ENCODE results near the gene UBE2J2.
A peak's percentile ranks its signal among the peaks of the same experiment; 100 is the strongest.
"Not testable (repeated sequence)": the region's sequence is repeated elsewhere in the genome, so short reads cannot be mapped to it uniquely, and the experiment has no call there.

UBE2J2 gene

DNA sequence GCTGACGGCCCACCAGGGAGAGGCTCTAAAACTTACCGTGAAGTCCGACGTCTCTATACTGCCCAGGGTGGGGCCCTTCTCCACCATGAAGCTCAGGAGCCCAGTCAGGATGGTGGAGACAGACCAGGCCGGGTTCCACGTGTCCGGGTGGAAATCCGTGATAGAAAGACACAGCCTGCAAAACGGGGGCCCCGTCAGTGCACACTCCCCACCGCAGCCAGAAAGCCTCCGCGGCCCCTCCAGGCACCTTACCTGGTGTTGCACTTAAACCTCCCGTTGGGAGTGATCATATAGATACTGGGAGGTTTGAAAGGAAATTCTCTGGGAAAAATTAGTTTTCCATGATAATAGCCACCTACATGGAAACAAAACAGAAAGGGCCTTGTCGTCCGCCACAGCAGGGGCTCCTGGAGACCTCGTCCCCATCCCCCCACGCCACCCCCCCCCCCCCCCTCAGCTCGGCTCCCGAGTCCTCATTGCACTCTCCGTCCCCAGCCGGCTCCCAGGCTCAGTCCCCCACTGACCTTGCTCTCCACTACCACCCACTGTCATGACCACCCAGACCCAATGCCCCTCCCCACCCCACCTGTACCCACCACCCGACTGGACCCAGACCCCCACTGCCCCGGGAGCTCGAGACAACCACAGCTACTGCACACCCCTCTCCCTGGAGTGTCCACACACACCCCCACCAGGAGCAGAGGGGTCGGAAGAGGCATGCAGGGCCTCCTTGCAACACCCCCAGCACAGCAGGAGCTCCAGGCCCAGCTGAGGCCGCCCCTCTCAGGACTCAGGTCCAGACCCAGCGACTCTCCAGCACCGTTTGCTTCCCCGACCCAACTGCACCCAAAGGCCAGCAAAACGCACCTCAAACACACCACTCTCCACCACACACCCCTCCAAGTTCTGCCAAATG lies 16.4 kb downstream of the UBE2J2 start:
- TF ChIP-seq GATA1 (IDR thresholded peaks at IDR 0.05; ENCODE audit: low read depth, low read length) (no peak), POLR2A (IDR thresholded peaks at IDR 0.05; ENCODE audit: low read length) (no peak)
- DNase-seq = no peak

DNA sequence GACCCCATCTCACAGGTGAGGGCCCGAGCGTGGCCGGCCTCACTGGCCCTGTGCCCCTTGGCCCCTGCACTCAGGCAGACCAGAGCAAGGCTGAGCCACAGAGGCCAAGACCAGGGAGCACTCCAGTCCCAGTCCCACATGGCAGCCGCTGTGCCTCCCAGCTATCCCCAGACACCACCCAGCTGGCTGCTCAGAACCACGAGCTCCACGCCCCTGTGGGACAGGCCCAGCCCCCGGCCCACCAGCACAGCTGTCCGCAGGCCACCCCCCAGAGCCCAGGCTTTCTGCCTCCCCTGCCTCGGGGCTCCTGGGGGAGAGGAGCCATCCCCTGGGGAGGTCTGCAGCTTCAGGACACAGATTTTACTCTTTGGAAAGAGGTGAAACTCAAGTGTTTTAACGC lies 18.0 kb downstream of the UBE2J2 start:
- DNase-seq = no peak
- TF ChIP-seq GATA1 (IDR thresholded peaks at IDR 0.05; ENCODE audit: low read depth, low read length) = no peak
- TF ChIP-seq POLR2A (IDR thresholded peaks at IDR 0.05; ENCODE audit: low read length) = no peak

DNA sequence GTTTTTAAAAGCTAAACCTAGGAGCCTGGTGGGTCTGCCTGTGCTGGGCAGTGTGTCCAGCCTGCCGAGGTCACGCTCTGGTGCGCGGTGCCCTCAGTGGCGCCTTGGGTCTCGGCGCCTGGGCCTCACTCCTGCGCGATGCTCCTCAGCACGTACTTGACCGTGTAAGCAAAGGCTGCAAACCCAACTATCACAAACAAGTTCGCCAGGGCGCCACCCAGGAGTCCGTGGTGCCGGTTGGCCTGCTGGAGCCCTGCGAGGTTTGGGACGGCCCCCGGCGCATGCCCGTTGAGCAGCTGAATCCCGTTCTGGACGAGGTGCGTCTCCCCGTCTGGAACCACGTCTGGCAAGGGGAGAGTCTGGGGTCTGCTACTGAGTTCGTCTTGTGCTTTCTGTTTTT lies 18.6 kb downstream of the UBE2J2 start:
- no peak for DNase-seq
- TF ChIP-seq GATA1 (IDR thresholded peaks at IDR 0.05; ENCODE audit: low read depth, low read length) = no peak
- TF ChIP-seq POLR2A (IDR thresholded peaks at IDR 0.05; ENCODE audit: low read length) = no peak

DNA sequence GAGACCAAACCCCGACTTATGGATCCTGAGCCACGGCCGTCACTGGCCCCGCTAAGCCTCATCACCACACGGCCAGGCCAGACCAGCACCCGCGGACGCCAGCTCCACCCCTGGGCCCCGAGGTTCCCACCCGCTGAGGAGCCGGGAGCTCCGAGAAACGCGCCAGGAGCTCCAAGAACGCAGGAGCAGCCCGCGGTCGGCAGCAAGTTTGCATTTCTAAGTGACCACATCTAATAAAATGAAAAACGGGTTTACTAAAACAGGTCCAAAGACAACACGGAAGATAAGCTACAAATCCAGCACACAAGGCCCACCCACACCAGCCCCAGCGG lies 19.0 kb downstream of the UBE2J2 start:
- TF ChIP-seq GATA1 (IDR thresholded peaks at IDR 0.05; ENCODE audit: low read depth, low read length) = no peak
- no peak for TF ChIP-seq POLR2A (IDR thresholded peaks at IDR 0.05; ENCODE audit: low read length)
- DNase-seq = no peak

DNA sequence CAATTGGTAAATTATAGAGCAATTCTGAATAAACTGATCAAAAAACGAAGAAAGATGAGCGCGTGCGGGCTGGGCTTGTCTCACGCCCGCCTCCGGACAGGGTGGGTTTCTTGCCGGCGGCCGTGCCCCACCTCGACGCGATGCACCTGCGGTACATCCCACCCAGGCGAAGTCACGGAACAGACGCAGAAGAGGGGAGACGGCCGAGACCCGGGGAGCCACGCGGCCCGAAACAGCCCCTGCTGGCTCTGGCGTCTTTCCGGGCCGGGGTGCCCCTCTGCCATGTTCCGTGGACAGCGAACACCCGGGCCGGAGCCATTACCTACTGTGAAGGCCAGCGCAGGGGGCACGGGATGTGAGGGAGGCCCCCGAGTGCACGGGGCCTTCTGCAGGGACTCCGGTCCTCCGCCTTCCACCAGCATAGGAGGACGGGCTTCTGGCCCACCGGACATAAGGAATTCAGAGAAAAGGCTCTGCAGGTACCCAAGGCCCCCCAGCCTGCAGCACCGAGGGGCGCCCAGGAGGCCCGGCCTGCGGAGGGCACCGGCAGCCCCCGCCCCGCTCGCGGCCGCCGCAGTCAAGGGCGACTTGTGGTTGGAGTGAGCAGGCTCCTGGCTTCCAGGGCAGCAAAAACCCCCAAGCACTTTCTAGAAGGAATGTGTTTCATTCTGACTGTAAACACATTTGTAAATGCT lies 19.5 kb downstream of the UBE2J2 start:
- TF ChIP-seq GATA1 (IDR thresholded peaks at IDR 0.05; ENCODE audit: low read depth, low read length) = no peak
- TF ChIP-seq POLR2A (IDR thresholded peaks at IDR 0.05; ENCODE audit: low read length) = no peak
- DNase-seq = no peak

DNA sequence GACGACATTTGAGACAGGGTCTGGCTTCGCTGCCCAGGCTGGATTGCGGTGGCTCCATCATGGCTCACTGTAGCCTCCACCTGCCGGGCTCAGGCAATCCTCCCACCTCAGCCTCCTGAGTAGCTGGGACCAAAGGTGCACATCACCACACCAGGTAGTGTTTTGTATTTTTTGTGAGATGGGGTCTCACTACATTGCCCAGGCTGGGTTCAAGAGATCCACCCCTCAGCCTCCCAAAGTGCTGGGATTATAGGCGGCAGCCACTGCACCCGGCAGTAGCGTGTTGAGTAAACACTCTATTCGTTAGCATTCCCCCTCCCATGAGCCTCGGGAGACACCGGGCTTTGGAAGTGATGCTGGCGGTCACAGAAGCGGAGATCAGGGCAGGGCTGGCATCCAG lies 20.3 kb downstream of the UBE2J2 start:
- TF ChIP-seq POLR2A (IDR thresholded peaks at IDR 0.05; ENCODE audit: low read length) = no peak
- TF ChIP-seq GATA1 (IDR thresholded peaks at IDR 0.05; ENCODE audit: low read depth, low read length) = no peak
- no peak for DNase-seq

DNA sequence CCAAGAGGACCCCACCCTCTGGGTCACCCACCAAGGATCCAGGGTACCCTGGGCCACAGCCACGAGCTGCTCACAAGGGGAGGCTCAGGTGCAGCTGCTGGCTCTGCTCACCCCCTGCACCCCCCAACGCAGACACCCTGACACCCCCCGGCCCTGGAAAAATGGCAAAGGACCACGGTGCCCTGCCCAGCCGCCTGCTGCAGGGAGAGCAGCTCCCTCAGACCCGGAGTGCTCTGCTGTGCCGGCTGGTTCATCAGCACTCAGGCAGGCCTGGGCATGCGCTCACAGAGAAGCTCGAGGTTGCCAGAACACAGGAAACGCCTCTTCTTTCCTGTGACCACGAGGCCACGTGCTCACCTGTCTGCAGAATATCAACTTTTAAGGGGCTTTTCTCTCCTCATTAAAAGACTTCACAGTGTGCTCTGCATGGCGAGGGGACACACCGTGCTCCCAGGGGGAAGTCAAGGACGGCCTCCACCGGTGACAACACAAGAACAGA lies 22.8 kb downstream of the UBE2J2 start:
- DNase-seq = no peak
- TF ChIP-seq POLR2A (IDR thresholded peaks at IDR 0.05; ENCODE audit: low read length) = no peak
- TF ChIP-seq GATA1 (IDR thresholded peaks at IDR 0.05; ENCODE audit: low read depth, low read length) = no peak

DNA sequence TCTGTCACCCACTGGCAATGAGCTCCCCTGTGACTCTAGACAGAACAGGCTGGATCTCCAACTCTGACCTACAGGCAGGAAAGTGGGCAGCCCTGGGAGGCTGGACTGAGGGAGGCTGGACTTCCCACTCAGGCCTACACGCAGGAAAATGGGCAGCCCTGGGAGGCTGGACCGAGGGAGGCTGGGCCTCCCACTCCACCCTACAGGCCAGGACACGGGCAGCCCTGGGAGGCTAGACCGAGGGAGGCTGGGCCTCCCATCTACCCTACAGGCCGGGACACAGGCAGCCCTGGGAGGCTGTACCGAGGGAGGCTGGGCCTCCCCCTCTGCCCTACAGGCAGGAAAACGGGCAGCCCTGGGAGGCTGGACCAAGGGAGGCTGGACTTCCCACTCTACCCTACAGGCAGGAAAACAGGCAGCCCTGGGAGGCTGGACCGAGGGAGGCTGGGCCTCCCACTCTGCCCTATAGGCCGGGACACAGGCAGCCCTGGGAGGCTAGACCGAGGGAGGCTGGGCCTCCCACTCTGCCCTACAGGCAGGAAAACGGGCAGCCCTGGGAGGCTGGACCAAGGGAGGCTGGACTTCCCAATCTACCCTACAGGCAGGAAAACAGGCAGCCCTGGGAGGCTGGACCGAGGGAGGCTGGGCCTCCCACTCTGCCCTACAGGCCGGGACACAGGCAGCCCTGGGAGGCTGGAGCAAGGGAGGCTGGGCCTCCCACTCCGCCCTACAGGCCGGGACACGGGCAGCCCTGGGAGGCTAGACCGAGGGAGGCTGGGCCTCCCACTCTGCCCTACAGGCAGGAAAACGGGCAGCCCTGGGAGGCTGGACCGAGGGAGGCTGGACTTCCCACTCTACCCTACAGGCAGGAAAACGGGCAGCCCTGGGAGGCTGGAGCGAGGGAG lies 25.4 kb downstream of the UBE2J2 start:
- not testable (repeated sequence) for DNase-seq

DNA sequence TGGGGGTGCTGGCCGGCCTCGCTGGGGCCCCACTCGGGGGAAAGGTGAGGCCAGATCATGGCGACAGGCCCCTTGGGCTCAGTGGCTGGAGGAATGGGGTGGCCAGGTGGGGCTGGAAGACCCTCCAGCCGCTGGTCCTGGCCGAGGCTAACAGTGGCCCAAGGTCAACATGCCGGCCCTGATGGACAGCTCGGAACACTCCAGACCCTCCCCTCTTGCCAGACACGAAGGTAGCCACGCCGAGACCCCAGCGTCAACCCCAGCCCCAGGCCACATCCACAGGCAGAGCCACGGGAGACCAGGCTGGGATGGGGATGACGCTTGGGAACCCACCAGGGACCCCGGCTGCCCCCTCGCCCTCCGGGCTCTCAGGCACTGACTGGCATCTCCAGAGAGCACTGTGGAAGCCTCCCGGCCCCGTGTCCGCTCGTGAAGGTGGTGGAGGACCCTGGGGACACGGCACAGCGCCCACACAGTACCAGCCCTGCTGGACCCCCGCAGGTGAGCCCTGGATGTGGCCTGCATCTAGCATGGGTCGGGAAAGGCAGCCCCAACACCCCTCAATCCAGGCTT lies 26.2 kb downstream of the UBE2J2 start:
- no peak for DNase-seq
- TF ChIP-seq GATA1 (IDR thresholded peaks at IDR 0.05; ENCODE audit: low read depth, low read length) (no peak), POLR2A (IDR thresholded peaks at IDR 0.05; ENCODE audit: low read length) (no peak)

DNA sequence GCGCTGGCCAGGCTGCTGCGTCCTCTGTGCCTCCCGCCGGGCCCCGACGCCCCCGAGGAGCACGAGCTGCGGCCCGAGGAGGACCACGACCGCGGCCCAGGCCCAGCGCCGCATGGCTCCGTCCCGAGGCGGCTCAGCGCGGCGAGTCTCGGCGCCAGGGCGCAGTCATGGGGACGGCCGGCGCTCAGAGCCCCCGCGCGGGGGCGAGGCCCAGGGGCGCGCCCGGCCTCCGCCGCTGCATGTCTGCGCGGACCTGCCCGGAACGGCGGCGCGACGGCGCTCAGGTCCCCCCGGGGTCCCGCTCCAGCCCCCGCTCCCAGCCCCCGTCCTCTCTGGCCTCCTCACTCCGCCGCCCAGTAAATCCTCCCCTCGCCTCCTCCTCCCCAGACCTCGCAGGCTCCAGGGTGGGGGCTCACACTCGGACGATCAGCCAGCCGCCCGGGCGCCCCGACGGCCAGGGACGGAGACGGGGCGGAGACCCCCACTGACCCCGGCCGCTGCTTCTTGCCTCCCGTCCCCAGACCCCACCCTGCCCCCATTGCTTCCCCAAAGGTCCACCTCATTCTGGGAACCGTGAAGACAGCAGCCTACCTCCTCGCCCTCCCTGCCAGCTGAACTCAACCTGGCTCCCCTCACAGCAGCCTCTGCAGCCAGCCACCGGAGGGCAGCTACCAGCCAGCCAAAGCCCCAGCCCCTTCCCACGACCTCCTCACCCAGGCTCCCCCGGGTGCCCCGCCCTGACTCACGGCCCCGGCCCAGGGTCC lies 26.9 kb downstream of the UBE2J2 start, which contains the start of gene C1QTNF12:
C1QTNF12 (minus strand) TSS at position 146 of the 764 bp plus-strand sequence; CDS start at position 114, 32 bp downstream.
- TF ChIP-seq POLR2A (IDR thresholded peaks at IDR 0.05; ENCODE audit: low read length) (no peak), GATA1 (IDR thresholded peaks at IDR 0.05; ENCODE audit: low read depth, low read length) (no peak)
- DNase-seq = peak in 1 of 2 experiments; percentile 17

DNA sequence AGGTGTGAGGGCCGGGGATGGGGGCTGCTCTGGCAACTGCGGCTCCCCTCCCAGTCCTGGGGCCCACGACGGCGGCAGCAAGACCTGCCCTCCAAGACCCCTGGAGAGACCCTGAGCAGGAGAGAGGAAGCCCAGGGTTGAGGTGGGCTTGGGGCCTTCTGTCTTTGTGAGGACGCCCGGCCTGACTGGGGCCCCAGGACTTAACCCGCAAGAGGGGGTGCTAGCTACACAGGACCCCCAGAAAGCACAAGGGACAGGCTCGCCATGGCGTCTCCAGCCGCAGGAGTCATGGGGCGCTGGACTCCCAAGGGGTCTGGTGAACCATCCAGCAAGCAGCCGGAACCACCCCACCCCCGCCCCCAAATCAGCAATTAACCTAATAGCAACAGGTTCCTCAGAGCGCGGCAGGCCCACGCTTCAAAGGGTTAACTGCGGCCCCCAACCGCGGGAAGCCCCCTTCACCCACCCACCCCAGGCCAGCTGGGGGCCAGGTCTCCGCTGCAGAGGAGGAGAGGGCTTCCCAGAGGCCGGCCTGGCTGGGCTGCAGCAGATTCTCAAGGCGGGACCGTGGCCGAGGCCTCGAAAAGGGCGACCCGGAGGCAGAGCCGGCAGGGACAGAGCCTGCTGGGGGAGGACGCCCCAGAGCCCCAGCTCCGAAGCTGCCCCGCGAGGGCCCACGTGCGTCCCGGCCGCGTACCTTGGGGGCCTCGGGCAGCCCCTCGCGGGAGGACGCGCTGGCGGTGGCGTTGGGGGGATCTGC lies 27.7 kb downstream of the UBE2J2 start:
- no peak for DNase-seq
- TF ChIP-seq GATA1 (IDR thresholded peaks at IDR 0.05; ENCODE audit: low read depth, low read length) (no peak), POLR2A (IDR thresholded peaks at IDR 0.05; ENCODE audit: low read length) (no peak)

DNA sequence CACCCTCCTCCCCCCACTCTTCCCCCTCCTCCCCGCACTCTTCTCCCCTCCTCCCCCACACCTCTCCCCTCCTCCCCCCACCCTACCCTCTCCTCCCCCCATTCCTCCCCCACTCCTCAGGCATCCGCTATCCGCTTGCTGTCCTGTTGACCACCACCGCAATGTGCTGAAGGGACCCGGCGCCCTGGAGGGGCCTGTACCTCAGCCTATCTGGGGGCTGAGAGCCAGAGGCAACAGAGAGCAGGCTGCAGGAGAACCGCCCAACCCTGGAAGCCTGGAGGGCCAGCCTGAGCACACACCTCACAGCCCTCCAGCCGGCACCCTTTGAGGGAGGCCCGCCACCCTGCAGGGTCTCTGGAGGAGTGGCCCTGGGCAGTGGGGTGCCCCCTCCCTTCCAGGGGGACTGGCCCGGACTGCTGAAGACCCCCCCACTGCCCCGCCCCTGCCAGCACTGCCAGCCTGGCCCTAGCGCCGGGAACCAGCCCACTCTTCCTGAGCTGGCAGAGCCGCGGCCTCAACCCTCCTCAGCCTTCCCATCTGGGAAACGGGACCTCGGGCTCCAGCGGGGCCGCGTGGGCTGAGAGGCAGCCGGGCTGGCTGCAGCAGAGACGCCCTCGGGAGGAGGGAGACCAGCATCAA lies 28.4 kb downstream of the UBE2J2 start:
- DNase-seq = no peak
- no peak for TF ChIP-seq POLR2A (IDR thresholded peaks at IDR 0.05; ENCODE audit: low read length)
- TF ChIP-seq GATA1 (IDR thresholded peaks at IDR 0.05; ENCODE audit: low read depth, low read length) = no peak
